HG02970 (cell line): ENCODE data around the gene TLX2.
A peak's percentile ranks its signal among the peaks of the same experiment; 100 is the strongest.

Experiments used
- ATAC-seq: cut with Tn5 transposase; IDR thresholded peaks from one replicate; pipeline ENCODE4 v1.9.1; 2021; ENCODE audit warnings: mild to moderate bottlenecking, moderate library complexity, moderate number of reproducible peaks; ENCODE audit not compliant: unreplicated experiment, low FRiP score

TLX2 gene

DNA sequence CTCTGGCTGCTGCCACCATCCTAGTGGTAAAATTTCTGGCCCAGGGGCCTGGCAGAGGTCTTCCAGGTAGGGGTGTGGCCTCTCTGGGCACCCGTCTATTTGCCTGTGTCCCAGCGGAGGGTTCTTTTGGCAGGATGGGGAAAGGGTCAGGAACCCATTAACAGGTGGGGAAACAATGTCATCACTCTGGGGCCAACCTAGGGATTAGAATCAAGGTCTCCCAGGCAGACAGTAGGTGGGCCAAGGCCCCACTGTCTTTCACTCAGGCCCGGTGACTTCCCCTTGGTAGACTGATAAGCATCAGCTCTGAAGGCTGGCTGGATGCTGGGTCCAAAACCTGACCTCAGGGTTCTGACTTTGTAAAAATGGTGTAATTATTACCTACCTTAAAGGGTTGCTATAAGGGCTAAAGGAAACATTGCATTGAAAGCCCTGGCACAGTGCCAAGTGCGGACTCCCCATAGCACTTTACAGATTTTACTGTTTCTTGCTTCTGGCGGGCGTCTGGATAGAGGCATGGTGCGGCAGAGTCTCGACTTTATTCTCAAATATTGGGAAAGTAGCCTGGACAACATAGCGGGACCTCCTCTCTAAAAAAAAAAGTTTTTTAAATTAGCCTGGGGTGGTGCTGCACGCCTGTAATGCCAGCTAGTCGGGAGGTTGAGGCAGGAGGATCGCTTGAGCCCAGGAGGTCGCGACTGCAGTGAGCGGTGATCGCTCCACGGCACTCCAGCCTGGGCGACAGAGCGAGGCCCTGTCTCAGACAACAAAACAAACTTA is 17.1 kb upstream of the TLX2 start:
- no peak for ATAC-seq

GRCh38 chr2:74497777-74498499 is 16.3 kb upstream of the TLX2 start:
- no peak for ATAC-seq

- ATAC-seq: no peak
Measured at GRCh38 chr2:74498500-74499266, 15.6 kb upstream of the TLX2 start.

DNA sequence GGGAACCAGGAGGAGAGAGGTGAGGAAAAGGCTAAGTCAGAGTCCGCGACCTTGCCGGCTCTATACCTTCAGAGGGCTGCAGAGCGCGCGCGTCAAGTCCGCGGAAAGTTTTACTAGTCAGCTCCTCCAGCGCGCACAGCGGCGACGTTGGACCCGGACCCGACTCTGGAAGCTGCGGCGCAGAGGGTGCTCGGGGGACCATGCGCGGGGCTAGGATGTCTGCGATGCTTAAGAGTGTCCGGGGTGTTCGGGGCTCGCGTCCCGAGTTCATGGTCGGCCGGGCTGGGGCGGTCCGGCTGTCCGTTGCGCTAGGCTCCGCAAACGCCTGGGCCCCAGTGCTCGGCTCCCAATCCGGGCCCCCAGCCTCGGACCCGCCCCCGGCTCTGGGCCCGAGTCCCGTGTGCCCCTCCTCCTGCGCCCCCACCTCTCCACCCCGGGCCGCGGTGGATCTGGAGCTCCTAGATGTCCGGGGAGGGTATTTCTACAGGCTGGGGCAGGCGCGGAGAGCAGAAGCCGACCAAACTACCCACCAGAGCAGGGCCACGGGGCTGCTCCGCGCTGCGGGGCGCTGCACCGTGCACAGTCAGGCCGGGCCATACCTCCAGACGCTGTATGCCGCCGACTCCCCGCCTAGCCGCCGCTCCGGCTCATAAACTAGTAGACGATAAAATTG is 14.8 kb upstream of the TLX2 start, which contains the start of gene LBX2:
LBX2 (minus strand) TSS at position 337 of the 673 bp plus-strand sequence; CDS start at position 271, 66 bp downstream.
- no peak for ATAC-seq

- no peak for ATAC-seq
Measured at GRCh38 chr2:74499940-74500577, 14.2 kb upstream of the TLX2 start.

DNA sequence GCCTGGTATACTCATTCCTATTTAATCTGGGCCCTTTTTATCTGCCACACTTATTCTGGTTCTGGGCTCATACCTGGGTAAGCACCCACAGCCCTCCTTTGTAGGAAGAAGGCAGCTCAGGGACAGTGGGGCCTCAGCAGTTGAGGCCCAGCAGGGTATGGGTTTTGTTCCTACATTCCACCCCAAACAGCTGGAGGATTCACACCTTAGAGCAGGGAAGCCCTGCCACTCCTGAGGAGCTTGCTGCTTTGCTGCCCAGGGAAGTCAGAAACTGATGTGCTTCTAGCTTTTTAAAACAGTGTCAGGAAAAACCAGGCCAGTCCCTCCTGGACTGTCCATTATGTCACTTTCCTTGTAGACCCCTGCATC is 13.7 kb upstream of the TLX2 start:
- no peak for ATAC-seq

- ATAC-seq: no peak
Measured at GRCh38 chr2:74501335-74502071, 12.7 kb upstream of the TLX2 start.

DNA sequence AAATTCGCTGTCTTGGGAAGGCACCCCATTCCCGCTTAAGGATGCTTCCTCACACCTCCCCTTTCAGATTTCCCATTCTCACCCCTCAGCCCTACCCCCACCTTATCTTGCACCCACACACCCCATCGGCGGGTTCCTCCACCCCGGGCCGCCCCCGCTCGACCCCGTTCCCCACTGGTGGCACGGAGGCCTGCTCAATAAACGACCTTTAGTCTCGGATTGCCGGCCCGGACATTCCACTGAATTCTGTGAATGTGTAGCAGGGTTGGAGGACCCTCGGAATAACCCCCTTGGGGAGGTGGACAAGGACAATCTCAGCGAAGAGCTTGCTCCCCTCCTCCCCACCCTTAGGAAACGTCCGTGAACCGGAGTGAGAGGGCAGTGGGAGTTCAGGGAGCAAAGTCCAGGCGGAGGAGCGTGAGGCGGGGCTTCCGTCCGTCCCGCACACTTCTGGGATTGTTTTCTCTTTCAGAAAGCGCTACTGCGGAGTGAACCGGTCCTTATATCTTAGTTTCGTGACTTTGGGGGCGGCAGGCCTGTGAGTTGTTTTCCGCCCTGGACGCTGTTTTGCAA is 12.0 kb upstream of the TLX2 start:
- ATAC-seq: no peak

DNA sequence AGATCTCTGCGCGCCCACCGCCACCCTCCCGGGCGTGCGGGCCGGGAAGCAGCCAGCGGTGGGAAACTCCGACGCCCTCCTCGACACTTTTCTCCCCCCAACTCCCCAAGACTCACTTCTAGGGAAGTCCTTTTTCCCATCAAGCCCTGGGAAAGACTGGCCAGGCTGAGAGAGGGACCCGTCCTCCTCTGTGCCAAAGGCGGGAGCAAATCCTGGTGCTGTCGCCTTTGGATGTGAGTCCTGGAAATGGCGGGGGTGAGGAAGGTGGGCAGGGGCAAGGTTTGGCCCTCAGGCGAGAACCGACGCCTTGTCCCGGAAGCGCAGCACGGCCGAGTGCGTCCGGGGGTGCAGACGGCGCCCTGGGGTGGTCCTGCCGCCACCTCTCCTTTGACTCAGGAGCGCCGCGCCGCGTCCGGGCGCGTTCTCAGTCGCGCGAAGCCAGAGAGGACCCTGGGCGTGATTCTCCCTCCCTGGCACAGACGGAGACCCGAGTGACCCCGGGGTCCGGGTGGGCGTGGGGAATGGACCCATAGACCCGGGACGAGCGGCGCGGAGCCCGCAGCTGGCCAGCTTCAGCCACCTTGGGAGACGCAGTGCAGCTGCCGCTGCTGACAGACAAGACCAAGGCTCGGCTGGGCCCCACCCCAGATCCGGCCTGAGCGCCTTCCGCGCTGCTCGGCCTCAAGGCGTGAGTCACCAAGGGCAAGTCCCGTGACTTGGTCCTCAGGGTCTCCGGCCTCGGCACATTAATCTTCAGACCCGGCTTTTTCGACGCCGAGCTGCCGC is 11.3 kb upstream of the TLX2 start:
- no peak for ATAC-seq

- no peak for ATAC-seq
Measured at GRCh38 chr2:74503506-74504475, 10.5 kb upstream of the TLX2 start.

DNA sequence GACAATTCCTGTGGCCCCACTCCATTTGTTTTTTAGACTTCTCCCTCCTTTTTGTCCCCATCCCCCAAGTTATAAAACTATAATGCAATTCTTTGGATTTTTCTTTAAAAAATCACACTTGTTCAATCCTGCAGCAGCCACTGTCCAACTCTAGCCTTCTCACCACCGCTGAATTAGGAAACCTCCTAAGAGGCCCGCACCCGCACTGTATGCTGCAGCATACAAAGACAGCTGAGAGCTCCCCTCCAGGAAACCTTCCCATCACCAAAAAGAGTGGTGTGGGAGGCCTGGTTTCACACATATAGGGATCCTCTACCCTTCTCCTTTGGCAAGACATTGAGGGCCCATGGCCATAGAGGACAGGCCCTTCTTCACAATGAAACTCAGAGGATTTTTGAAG is 9.7 kb upstream of the TLX2 start:
- no peak for ATAC-seq

DNA sequence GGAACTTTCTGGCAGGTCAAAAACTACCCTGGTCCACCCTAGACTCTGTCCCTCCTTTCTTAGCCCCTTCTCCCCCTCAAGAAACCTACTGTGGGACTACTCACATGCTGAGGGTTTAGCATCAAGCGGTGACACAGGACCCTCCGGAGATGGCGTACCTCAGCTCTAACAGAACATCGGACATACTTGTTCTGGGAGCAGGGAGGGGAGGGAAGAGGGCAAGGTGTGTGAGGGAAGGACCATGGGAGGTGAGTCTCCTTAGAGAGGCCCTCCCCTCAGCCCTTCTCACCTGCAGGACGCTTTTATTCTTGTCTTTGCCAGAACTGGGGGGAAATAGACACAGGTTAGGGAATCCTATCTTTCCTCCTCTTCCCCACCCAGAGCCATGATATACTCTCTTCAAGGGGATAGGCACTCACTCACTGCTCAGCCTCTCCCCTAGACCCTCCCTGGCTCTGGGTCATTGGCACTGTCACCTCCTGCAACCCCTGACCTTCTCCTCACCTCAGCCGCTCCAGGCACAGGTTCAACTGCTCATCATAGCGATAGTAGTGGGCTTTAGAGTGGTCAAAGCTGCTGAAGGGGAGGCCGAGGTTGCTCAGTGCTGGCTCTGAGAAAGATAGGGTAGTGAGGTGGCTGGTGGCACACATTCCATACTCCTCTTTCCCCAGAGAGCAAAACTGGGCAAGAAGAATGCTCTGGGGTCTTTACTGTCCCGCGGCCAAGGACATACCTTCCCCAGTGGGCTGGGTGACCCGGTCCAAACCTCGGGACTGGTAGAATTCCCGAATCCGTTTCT is 8.6 kb upstream of the TLX2 start:
- no peak for ATAC-seq

DNA sequence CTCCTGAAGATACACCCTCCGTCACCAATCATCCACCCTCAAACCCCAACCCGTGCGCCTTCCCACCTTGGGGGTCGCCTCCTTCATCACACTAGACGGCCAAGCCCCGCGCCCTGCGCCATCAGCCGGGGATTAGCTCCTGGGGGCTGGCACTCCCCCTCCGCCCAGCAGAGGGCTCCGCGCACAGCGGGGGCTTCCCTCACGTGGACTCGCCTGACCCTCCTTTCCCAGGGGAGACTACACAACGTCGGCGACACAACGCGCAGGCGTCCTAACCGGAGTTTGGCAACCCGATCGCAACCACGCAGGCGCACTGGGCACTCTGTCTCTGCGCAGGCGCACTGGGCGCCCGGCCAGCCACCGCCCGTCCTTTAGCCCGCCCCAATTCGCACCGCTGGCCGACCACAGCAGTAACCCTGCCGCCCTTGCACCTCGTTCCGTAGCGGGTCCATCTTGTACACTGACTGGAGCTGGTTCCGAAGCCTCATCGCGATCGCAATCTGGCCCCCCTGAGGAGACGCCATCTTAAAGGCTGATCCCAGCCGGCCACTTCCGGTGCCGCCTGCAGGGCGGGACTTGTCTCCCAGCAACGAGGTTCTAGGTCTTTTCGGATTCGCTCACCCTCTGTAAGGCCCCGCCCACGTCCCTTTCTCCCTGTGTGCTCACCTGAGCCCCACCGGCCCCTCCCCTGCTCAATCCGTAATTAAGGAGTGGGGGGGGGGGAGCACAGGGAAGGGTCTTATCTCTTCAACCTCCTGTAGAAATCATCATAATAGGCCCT is 6.9 kb upstream of the TLX2 start, which contains the start of gene PCGF1:
PCGF1 (minus strand) TSS at position 551 of the 781 bp plus-strand sequence; CDS start at position 524, 27 bp downstream.
- peak; percentile 84 for ATAC-seq

- peak; percentile 6 for ATAC-seq
Measured at GRCh38 chr2:74507926-74508520, 6.2 kb upstream of the TLX2 start.

GRCh38 chr2:74510272-74510671 is 4.0 kb upstream of the TLX2 start:
- no peak for ATAC-seq
